GM18951 (cell line): ENCODE results near the gene MCM7.
A peak's percentile ranks its signal among the peaks of the same experiment; 100 is the strongest.

ENCODE experiments used
- POLR2A ChIP-seq: IDR thresholded peaks from 4 replicates; pipeline ENCODE4 v1.6.1; 2011; ENCODE audit warnings: mild to moderate bottlenecking; ENCODE audit not compliant: insufficient read length, insufficient read depth; ENCODE audit errors: extremely low read depth
- in situ Hi-C: fragments of 300-500 bp; cut with MboI; formaldehyde crosslinking; loops from one replicate; pipeline ENCODE4 v1.12.0; 2022; ENCODE audit warnings: low sequenced_read_pairs, mixed read lengths, inconsistent platforms; ENCODE audit not compliant: unreplicated experiment

MCM7 gene

DNA sequence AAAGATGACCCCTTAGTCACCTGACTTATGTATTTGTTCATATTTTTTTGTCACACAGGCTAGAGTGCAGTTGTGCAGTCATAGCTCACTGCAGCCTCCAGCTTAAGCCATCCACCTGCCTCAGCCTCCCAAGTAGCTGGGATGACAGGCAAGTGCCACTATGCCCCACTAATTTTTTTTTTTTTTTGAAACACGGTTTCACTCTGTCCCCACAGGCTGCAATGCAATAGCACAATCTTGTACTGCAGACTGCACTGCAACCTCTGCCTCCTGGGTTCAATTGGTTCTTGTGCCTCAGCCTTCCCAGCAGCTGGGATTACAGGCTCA is 27.4 kb upstream of the MCM7 start:
- in situ Hi-C loops = no loop called here
- no peak for TF ChIP-seq POLR2A

DNA sequence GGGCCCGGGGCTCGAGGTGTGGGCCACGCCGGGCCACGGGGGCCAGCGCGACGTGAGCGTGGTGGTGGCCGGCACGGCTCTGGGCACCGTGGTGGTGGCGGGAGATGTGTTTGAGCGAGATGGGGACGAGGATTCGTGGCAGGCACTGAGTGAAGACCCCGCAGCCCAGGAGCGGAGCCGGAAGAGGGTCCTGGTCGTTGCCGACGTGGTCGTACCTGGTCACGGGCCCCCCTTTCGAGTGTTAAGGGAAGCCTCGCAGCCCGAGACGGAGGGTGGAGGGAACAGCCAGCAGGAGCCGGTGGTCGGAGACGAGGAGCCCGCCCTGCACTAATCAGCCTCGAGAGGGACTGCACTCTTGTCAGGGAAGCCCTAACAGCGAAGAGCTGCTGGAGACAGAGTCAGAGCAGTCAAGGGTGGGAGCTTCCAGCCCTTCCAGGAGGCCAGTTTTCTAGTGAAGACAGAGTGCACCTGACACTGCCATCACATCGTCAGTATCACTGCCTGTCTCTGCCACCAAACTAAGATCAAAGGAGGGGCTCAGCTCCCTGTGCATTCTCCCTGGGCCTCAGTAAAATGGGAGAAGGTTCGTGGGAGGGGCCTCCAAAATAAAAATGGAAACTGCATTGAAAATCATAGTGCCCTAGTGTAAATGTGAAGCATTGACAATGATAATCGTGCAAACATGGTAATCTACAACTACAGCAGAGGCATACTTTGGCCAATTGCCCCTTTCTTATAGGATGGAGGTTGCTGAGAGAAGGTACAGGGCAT is 26.9 kb upstream of the MCM7 start:
- in situ Hi-C loops = no loop called here
- TF ChIP-seq POLR2A = no peak

- in situ Hi-C loops = no loop called here
- peak; percentile 85 for TF ChIP-seq POLR2A
Measured at GRCh38 chr7:100126931-100127865, 26.0 kb upstream of the MCM7 start, which contains the start of gene MBLAC1. TSS of gene MBLAC1 (plus strand) at chr7:100126967. CDS start at chr7:100127396, 429 bp downstream.

DNA sequence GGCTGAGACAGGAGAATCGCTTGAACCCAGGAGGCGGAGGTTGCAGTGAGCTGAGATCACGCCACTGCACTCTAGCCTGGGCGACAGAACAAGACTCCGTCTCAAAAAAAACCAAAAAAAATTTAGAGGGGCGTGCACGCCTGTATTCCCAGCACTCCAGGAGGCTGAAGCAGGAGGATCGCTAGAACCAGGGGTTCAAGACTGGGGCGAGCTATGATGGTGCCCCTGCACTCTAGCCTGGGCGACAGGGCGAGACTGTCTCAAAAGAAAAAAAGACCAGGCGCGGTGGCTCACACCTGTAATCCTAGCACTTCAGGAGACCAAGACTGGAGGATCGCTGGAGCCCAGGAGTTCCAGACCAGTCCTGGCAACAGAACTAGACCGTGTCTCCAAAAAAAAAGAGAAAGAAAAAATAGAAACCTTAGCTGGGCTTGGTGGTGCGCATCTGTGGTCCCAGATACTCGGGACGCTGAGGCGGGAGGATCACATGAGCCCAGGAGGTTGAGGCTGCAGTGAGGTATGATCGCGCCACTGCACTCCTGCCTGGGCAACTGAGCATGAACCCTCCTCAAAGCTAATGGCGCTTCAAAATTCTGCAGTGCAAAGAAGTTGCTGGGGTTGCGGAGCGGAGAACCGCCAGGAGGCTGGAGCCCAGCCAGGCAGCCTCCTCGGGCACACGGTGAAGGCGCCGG is 25.2 kb upstream of the MCM7 start:
- in situ Hi-C loops = no loop called here
- no peak for TF ChIP-seq POLR2A

DNA sequence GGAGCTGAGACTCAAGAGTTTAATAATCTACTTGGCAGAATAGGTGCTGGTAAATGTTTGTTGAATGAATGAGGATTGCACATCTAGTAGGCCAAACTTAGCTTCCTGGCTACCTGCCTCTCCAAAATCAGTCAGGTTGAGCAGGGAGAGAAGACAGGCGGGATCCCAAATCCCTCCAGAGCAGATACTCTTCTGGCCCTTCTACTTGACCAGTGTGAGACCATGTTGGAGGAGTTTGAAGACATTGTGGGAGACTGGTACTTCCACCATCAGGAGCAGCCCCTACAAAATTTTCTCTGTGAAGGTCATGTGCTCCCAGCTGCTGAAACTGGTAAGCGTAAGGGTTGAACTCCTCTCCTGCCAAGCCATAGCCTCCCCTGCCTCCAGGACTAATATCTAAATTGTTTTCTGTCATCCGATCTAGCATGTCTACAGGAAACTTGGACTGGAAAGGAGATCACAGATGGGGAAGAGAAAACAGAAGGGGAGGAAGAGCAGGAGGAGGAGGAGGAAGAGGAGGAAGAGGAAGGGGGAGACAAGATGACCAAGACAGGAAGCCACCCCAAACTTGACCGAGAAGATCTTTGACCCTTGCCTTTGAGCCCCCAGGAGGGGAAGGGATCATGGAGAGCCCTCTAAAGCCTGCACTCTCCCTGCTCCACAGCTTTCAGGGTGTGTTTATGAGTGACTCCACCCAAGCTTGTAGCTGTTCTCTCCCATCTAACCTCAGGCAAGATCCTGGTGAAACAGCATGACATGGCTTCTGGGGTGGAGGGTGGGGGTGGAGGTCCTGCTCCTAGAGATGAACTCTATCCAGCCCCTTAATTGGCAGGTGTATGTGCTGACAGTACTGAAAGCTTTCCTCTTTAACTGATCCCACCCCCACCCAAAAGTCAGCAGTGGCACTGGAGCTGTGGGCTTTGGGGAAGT is 23.4 kb upstream of the MCM7 start:
- in situ Hi-C loops = no loop called here
- no peak for TF ChIP-seq POLR2A

GRCh38 chr7:100122568-100122967 is 21.4 kb upstream of the MCM7 start:
- TF ChIP-seq POLR2A = no peak
- in situ Hi-C loops = no loop called here

DNA sequence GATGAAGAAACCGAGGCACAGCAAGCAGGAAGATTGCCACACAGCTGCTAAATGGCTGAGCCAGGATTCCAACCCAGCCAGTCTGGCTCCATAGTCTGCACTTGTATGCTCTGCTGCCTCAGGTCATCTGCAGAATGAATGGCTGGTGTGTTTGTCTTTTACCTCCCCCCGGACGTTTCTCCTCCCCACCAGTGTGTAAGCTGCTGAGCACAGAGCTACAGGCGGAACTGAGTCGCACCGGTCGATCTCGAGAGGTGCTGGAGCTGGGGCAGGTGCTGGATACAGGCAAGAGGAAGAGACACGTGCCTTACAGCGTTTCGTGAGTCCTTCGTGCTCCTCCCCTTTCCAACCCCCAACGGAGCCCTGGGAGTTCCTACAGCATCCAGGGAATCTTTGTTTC is 20.9 kb upstream of the MCM7 start:
- in situ Hi-C loops = no loop called here

DNA sequence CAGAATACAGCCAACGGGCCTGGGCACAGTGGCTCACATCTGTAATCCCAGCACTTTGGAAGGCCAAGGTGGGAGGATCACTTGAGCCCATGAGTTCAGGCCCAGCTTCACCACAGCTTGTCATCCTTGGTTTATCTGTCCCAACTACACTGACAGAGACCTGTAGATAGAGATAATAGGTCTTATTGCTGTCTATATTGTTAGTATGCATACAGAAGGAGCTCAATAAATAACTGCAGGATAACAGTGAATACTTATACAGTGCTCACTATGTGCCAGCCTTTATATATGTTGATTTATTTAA is 19.5 kb upstream of the MCM7 start:
- in situ Hi-C loops = no loop called here
- no peak for TF ChIP-seq POLR2A

More for the DNA sequence above, 20.9 kb upstream of the MCM7 start:
- TF ChIP-seq POLR2A = no peak

GRCh38 chr7:100119970-100120732 is 19.0 kb upstream of the MCM7 start:
- in situ Hi-C loops = no loop called here
- no peak for TF ChIP-seq POLR2A

- in situ Hi-C loops = no loop called here
- peak; percentile 89 for TF ChIP-seq POLR2A
Measured at GRCh38 chr7:100119072-100119969, 18.1 kb upstream of the MCM7 start, which contains the start of the genes CNPY4 and TAF6. TSS of gene CNPY4 (plus strand) at chr7:100119634. CDS start at chr7:100119745, 111 bp downstream. TSS of gene TAF6 (minus strand) at chr7:100119358. CDS start at chr7:100114209, 5,149 bp downstream.
